ENCODE results near the gene APP. TPM values are rescaled to one million over a fixed set of nuclear protein-coding genes. Genes with fewer than 3 reads are reported as not detected.

Gene APP
- total RNA-seq, 1 experiment from 2014 or later = 560 TPM

DNA sequence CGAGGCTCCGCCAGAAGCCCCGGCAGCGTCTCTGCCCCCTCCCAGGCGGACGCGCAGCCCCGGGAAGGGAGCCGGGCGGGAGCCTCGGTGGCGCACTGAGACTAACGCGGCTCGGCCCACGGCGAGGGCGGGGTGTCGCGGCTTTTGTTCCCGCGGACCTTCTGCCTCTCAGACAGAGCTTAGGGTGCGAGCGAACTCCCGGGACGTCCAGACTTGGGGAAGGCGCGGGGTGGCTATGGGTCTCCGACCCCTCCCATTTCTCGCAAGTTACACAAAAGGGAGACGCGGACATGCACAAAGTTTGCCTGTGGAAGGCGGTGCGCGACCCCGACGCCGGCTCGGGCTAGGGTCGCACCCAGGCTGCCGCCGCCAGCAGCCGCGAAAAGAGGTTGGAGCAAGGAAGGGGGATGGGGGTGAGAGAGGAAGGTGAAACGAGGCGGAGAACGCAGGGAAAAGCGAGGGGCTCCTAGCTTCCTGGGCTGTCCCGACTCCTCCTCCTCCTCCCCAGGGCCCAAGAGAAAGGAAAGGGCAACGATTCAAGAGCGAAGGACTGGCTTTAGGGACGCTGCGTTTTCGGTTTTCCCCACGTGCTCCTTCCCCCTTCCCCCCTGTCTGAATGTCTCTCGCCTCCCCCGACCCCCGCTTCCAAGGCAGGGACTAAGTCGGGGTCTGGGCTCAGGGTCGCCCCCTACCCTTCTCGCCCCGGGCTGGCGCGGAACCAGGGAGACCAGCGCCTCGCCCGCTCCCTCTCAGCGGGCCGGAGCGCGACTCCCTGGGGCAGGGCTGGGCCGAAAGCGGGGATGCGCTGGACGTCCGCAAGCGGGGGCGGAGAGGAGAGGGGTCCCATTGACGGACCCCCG lies 729 bp downstream of the APP start (continued):
- TF ChIP-seq, protein P1, sequence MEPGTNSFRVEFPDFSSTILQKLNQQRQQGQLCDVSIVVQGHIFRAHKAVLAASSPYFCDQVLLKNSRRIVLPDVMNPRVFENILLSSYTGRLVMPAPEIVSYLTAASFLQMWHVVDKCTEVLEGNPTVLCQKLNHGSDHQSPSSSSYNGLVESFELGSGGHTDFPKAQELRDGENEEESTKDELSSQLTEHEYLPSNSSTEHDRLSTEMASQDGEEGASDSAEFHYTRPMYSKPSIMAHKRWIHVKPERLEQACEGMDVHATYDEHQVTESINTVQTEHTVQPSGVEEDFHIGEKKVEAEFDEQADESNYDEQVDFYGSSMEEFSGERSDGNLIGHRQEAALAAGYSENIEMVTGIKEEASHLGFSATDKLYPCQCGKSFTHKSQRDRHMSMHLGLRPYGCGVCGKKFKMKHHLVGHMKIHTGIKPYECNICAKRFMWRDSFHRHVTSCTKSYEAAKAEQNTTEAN (CRISPR knock-in tag; IDR thresholded peaks at IDR 0.05) = 0 out of 2 replicates have a peak, but pooled peaks have one; percentile 33
- 0 out of 2 replicates have a peak, but pooled peaks have one; percentile 4 for TF ChIP-seq FOXK1 (CRISPR knock-in tag; IDR thresholded peaks at IDR 0.05)

DNA sequence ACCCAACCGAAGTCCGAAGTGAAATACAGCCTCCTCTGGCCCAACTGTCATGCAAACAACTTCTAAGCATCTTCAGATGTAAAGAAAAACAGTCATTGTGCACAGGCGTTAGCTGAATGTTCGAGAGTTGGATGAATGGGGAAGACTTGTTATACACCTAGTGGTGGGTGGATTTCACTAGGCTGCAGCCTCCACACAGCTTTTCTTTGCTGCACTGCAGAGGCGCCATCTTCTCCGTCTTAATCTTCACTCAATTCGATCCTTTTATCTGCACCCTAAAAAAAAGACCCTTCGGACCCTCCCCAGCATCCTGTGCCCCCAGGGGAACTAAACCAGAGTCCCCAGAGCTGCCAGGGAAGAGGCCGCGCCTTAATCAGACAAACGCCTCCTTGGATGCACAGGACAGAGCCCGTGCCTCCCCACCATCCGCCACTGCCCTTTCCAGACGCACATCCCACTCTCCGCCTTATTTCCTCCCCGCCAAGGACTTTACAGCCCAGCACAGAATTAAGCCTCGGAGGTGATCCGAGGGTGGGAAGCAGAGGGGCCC lies 1.4 kb downstream of the APP start:
- Mint-ChIP-seq H3K4me3 (peak overlapping the region; percentile 93), H3K36me3 (0 out of 2 replicates have a peak, but pooled peaks cover 2% of the 10 kb centered on the region), H3K4me1 (peaks cover 66% of the 10 kb centered on the region), H3K9me3 (no peaks in the 10 kb centered on the region), H3K27ac (peak overlapping the region; percentile 92), H3K27me3 (ENCODE audit: low read depth) (no peaks in the 10 kb centered on the region; the same call in 1 of the 2 replicates)
- CTCF ChIA-PET = interaction anchor here (0.5 to 0.9 kb wide), 3 partner anchors 85 to 219 kb away, joined by 3 to 4 read pairs (median 3); no protein-coding TSS in a partner anchor
- DNase-seq (ENCODE audit: low spot score) = no peak
- POLR2A ChIA-PET = interaction anchor here (0.5 to 1.7 kb wide), 4 partner anchors 11 to 114 kb away, joined by 3 to 6 read pairs (median 4); no protein-coding TSS in a partner anchor
- ATAC-seq = peak; percentile 25
- TF ChIP-seq, protein P2, sequence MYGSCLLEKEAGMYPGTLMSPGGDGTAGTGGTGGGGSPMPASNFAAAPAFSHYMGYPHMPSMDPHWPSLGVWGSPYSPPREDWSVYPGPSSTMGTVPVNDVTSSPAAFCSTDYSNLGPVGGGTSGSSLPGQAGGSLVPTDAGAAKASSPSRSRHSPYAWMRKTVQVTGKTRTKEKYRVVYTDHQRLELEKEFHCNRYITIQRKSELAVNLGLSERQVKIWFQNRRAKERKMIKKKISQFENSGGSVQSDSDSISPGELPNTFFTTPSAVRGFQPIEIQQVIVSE (CRISPR knock-in tag; IDR thresholded peaks at IDR 0.05; ENCODE audit: borderline replicate concordance) = no peak
- TF ChIP-seq ZNF232 (CRISPR knock-in tag; IDR thresholded peaks at IDR 0.05) (no peak), NFATC4 (CRISPR knock-in tag; IDR thresholded peaks at IDR 0.05) (no peak), MXD4 (CRISPR knock-in tag; IDR thresholded peaks at IDR 0.05; ENCODE audit: borderline replicate concordance) (no peak), ATF1 (CRISPR knock-in tag; IDR thresholded peaks at IDR 0.05) (no peak), NFYB (CRISPR knock-in tag; conservative IDR thresholded peaks at IDR 0.05; ENCODE audit: low read depth) (no peak), RELA (CRISPR knock-in tag; IDR thresholded peaks at IDR 0.05; ENCODE audit: borderline replicate concordance) (no peak), TP53 (CRISPR knock-in tag; IDR thresholded peaks at IDR 0.05) (no peak), CREB1 (CRISPR knock-in tag; IDR thresholded peaks at IDR 0.05) (no peak), ZBTB21 (CRISPR knock-in tag; IDR thresholded peaks at IDR 0.05; ENCODE audit: borderline replicate concordance) (no peak), ZNF396 (CRISPR knock-in tag; IDR thresholded peaks at IDR 0.05; ENCODE audit: borderline replicate concordance) (no peak), IRF2 (CRISPR knock-in tag; IDR thresholded peaks at IDR 0.05; ENCODE audit: borderline replicate concordance, low read depth) (no peak), MYBL2 (CRISPR knock-in tag; IDR thresholded peaks at IDR 0.05) (no peak)
- TF ChIP-seq, protein P3, sequence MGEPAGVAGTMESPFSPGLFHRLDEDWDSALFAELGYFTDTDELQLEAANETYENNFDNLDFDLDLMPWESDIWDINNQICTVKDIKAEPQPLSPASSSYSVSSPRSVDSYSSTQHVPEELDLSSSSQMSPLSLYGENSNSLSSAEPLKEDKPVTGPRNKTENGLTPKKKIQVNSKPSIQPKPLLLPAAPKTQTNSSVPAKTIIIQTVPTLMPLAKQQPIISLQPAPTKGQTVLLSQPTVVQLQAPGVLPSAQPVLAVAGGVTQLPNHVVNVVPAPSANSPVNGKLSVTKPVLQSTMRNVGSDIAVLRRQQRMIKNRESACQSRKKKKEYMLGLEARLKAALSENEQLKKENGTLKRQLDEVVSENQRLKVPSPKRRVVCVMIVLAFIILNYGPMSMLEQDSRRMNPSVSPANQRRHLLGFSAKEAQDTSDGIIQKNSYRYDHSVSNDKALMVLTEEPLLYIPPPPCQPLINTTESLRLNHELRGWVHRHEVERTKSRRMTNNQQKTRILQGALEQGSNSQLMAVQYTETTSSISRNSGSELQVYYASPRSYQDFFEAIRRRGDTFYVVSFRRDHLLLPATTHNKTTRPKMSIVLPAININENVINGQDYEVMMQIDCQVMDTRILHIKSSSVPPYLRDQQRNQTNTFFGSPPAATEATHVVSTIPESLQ (CRISPR knock-in tag; IDR thresholded peaks at IDR 0.05) = no peak
- TF ChIP-seq, protein P1 (CRISPR knock-in tag; IDR thresholded peaks at IDR 0.05) = no peak
- TF ChIP-seq, protein P4, sequence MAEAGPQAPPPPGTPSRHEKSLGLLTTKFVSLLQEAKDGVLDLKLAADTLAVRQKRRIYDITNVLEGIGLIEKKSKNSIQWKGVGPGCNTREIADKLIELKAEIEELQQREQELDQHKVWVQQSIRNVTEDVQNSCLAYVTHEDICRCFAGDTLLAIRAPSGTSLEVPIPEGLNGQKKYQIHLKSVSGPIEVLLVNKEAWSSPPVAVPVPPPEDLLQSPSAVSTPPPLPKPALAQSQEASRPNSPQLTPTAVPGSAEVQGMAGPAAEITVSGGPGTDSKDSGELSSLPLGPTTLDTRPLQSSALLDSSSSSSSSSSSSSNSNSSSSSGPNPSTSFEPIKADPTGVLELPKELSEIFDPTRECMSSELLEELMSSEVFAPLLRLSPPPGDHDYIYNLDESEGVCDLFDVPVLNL (CRISPR knock-in tag; IDR thresholded peaks at IDR 0.05; ENCODE audit: borderline replicate concordance, low read depth) = no peak
- TF ChIP-seq, protein P5, sequence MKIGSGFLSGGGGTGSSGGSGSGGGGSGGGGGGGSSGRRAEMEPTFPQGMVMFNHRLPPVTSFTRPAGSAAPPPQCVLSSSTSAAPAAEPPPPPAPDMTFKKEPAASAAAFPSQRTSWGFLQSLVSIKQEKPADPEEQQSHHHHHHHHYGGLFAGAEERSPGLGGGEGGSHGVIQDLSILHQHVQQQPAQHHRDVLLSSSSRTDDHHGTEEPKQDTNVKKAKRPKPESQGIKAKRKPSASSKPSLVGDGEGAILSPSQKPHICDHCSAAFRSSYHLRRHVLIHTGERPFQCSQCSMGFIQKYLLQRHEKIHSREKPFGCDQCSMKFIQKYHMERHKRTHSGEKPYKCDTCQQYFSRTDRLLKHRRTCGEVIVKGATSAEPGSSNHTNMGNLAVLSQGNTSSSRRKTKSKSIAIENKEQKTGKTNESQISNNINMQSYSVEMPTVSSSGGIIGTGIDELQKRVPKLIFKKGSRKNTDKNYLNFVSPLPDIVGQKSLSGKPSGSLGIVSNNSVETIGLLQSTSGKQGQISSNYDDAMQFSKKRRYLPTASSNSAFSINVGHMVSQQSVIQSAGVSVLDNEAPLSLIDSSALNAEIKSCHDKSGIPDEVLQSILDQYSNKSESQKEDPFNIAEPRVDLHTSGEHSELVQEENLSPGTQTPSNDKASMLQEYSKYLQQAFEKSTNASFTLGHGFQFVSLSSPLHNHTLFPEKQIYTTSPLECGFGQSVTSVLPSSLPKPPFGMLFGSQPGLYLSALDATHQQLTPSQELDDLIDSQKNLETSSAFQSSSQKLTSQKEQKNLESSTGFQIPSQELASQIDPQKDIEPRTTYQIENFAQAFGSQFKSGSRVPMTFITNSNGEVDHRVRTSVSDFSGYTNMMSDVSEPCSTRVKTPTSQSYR (CRISPR knock-in tag; IDR thresholded peaks at IDR 0.05) = no peak
- TF ChIP-seq, protein P6, sequence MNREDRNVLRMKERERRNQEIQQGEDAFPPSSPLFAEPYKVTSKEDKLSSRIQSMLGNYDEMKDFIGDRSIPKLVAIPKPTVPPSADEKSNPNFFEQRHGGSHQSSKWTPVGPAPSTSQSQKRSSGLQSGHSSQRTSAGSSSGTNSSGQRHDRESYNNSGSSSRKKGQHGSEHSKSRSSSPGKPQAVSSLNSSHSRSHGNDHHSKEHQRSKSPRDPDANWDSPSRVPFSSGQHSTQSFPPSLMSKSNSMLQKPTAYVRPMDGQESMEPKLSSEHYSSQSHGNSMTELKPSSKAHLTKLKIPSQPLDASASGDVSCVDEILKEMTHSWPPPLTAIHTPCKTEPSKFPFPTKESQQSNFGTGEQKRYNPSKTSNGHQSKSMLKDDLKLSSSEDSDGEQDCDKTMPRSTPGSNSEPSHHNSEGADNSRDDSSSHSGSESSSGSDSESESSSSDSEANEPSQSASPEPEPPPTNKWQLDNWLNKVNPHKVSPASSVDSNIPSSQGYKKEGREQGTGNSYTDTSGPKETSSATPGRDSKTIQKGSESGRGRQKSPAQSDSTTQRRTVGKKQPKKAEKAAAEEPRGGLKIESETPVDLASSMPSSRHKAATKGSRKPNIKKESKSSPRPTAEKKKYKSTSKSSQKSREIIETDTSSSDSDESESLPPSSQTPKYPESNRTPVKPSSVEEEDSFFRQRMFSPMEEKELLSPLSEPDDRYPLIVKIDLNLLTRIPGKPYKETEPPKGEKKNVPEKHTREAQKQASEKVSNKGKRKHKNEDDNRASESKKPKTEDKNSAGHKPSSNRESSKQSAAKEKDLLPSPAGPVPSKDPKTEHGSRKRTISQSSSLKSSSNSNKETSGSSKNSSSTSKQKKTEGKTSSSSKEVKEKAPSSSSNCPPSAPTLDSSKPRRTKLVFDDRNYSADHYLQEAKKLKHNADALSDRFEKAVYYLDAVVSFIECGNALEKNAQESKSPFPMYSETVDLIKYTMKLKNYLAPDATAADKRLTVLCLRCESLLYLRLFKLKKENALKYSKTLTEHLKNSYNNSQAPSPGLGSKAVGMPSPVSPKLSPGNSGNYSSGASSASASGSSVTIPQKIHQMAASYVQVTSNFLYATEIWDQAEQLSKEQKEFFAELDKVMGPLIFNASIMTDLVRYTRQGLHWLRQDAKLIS (CRISPR knock-in tag; IDR thresholded peaks at IDR 0.05; ENCODE audit: borderline replicate concordance) = no peak
